Type B pancreatic cell (in vitro differentiated cells): ENCODE results near the gene CEP68. TPM values are rescaled to one million over a fixed set of nuclear protein-coding genes. Genes with fewer than 3 reads are reported as not detected.

Source experiments
- DNase-seq: peaks from one replicate; pipeline ENCODE4 v3.0.0; 2021; ENCODE audit warnings: mixed read lengths; ENCODE audit not compliant: unreplicated experiment; ENCODE audit errors: extremely low spot score
- H3K27ac Mint-ChIP-seq: 2 replicates; pipeline ENCODE4 v1.8.0; 2021; ENCODE audit warnings: mild to moderate bottlenecking, mixed read lengths
- H3K27me3 Mint-ChIP-seq: 2 replicates; pipeline ENCODE4 v1.8.0; 2021; ENCODE audit warnings: mixed read lengths
- H3K36me3 Mint-ChIP-seq: 2 replicates; pipeline ENCODE4 v1.8.0; 2021; ENCODE audit warnings: mixed read lengths
- H3K4me1 Mint-ChIP-seq: one replicate; pipeline ENCODE4 v1.8.0; 2021; ENCODE audit warnings: mixed read lengths; ENCODE audit not compliant: unreplicated experiment
- H3K4me3 Mint-ChIP-seq: 2 replicates; pipeline ENCODE4 v1.8.0; 2021; ENCODE audit warnings: mild to moderate bottlenecking, mixed read lengths
- H3K9me3 Mint-ChIP-seq: 2 replicates; pipeline ENCODE4 v1.8.0; 2021; ENCODE audit warnings: mixed read lengths
- total RNA-seq: library from RNA; stranded (reverse); gene quantifications from 2 replicates; pipeline ENCODE4 v1.2.1, GENCODE V29; 2021; ENCODE audit warnings: low replicate concordance
- TF ChIP-seq, protein P1 (sequence below): fragments of 200-600 bp; sonication (generic); conservative IDR thresholded peaks from 2 replicates; pipeline ENCODE4 v1.5.0; 2021; ENCODE audit warnings: antibody characterized with exemption, mild to moderate bottlenecking

CEP68 gene
- total RNA-seq, 1 donor from 2014 or later = 21.5 TPM

DNA sequence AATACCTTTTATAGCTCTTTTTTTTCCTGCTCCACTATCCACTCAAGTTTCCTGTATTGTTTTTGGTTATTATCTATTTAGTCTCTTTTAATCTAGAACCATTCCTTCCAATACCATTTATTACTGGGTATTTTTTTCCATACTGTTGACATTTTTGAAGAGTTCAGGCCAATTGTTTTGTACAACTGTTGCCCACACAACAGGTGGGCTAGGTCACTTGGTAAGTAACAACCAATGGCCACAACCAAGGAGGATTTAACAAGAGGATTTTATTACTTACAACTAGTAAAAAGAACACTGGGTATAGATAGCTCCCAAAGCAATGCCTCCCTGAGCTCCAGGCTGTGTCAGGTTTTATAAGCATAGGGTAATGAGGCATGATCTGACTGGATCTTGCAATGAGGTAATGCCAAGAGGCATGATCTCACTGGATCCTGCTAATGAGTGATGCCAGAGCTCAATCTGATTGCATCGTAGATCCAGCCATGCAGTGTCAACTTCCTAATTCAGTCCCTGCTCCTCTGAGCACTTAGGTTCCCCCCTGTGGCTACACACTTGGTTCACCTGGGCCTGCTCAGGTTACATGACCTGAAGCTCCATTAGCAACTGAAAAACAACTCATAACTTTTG is 7.1 kb upstream of the CEP68 start:
- H3K27ac Mint-ChIP-seq = no peak overlapping the region
- H3K9me3 Mint-ChIP-seq = no peaks in the 10 kb centered on the region
- H3K4me3 Mint-ChIP-seq = no peak overlapping the region
- TF ChIP-seq, protein P1, sequence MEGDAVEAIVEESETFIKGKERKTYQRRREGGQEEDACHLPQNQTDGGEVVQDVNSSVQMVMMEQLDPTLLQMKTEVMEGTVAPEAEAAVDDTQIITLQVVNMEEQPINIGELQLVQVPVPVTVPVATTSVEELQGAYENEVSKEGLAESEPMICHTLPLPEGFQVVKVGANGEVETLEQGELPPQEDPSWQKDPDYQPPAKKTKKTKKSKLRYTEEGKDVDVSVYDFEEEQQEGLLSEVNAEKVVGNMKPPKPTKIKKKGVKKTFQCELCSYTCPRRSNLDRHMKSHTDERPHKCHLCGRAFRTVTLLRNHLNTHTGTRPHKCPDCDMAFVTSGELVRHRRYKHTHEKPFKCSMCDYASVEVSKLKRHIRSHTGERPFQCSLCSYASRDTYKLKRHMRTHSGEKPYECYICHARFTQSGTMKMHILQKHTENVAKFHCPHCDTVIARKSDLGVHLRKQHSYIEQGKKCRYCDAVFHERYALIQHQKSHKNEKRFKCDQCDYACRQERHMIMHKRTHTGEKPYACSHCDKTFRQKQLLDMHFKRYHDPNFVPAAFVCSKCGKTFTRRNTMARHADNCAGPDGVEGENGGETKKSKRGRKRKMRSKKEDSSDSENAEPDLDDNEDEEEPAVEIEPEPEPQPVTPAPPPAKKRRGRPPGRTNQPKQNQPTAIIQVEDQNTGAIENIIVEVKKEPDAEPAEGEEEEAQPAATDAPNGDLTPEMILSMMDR = no peak
- H3K36me3 Mint-ChIP-seq = peaks cover 4% of the 10 kb centered on the region
- DNase-seq = no peak
- H3K4me1 Mint-ChIP-seq = no peaks in the 10 kb centered on the region
- H3K27me3 Mint-ChIP-seq = no peaks in the 10 kb centered on the region

DNA sequence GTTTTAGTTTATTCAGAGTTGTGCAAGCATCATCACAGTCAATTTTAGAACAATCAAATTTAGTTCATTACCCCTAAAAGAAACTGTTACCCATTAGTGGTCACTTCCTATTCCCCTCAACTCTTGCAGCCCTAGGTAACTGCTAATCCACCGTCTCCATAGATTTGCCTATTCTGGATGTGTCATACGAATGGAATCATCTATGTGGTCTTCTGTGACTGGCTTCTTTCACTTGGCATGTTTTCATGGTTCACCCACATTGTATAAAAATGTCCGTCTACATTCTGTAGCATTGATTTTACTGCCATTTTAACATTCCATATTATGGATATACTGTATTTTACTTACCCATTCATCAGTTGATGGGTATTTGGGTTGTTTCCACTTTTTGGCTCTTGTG is 5.3 kb upstream of the CEP68 start:
- Mint-ChIP-seq H3K4me3 (no peak overlapping the region), H3K27me3 (no peaks in the 10 kb centered on the region), H3K4me1 (no peaks in the 10 kb centered on the region), H3K36me3 (no peaks in the 10 kb centered on the region), H3K27ac (no peak overlapping the region), H3K9me3 (no peaks in the 10 kb centered on the region)
- no peak for DNase-seq
- TF ChIP-seq, protein P1 = no peak

DNA sequence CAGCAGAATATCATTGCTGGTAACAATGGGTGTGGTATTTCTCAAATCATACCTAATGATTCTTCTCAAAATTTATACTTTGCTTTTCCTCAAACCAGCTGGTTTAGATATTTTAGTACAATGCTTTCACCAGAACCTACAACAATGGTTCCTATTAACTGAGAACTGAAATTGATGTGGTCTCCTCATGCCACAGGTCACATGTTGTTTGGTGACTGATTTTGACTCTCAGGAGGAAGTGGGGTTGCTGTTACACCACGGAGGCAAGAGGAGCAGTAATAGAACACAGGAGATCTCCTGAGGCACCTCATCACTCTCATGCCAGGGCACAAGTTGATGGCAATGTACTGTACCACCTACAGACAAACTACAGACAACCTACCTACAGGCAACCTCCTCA is 3.0 kb upstream of the CEP68 start:
- peaks cover 12% of the 10 kb centered on the region for H3K4me1 Mint-ChIP-seq
- no peak overlapping the region for H3K27ac Mint-ChIP-seq
- no peak for DNase-seq
- H3K27me3 Mint-ChIP-seq = no peaks in the 10 kb centered on the region
- no peak overlapping the region for H3K4me3 Mint-ChIP-seq
- TF ChIP-seq, protein P1 = no peak
- H3K9me3 Mint-ChIP-seq = no peaks in the 10 kb centered on the region
- no peaks in the 10 kb centered on the region for H3K36me3 Mint-ChIP-seq

DNA sequence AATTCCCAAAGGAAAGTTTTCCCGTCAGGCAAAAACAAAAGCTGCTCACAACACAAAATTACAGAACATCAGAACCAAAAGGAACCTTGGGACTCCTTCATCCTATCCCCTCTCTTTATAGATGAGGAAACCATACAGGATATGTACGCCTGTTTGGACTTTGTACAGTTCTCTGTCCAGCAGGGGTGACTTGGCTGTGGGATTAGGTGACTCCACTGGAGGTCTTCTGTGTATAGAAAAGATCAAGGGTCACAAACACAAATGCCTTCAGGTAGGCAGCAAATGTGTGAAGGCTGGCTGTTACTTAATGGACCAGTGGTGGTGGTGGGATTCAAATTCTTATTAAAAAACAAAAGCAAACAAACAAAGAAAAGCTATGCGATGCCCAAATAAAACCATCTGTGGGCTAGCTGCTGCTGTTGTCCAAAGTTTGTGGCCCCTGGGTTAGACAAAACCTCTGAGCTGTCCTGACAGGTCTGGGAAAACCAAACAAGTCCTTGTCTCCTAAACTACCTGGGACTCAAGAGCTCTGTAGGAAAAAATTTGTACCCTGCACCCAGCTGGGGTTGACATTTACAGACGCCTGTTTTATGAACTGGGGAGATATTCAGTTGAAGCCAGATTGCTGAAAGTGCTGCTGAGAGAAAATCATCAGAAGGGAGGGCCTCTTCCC is 1.3 kb upstream of the CEP68 start:
- no peaks in the 10 kb centered on the region for H3K27me3 Mint-ChIP-seq
- H3K9me3 Mint-ChIP-seq = no peaks in the 10 kb centered on the region
- no peaks in the 10 kb centered on the region for H3K36me3 Mint-ChIP-seq
- TF ChIP-seq, protein P1 = no peak
- peak overlapping the region; percentile 98 for H3K4me3 Mint-ChIP-seq
- H3K27ac Mint-ChIP-seq = no peak overlapping the region
- peaks cover 21% of the 10 kb centered on the region for H3K4me1 Mint-ChIP-seq
- DNase-seq = no peak

DNA sequence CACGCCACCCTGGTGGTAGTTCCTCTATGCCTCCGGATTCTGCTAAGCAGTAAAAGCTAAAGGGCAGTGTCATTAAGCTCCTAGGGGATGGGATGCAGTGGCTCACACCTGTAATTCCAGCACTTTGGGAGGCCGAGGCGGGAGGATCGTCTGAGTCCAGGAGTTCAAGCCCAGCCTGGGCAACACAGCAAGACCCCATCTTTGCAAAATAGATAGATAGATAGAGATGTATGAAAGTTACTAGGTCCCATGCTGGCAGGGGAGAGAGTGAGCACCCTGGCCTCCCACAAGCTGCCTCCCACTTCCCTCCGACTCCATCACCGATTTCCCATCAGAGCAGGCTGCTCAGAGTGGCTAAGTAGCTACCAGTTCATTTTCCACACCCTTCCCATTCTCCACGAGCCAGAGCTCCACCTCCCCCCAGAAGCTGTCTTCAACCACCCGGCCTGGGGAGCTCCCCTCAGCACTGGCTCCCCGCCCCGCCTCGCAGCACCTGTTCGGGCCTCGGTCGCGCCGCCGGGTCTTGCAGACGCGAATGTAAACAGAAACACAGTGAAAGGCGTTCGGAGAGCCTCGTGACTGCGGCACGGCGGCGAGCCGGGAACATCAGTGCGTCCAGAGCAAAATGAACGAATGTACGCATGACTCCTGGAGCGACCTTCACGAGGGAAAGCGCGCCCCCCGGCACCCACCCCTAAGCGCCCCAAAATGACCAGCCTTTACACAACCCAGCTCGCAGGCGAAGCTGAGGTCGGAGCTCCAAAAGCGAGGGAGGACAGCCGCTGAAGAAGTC is 598 bp upstream of the CEP68 start:
- Mint-ChIP-seq H3K36me3 (no peaks in the 10 kb centered on the region), H3K27me3 (no peaks in the 10 kb centered on the region), H3K4me3 (peak overlapping the region; percentile 98), H3K27ac (peak overlapping the region; percentile 92), H3K4me1 (peaks cover 21% of the 10 kb centered on the region), H3K9me3 (no peaks in the 10 kb centered on the region)
- DNase-seq = no peak
- TF ChIP-seq, protein P1 = no peak
